Measurements from ENCODE around the gene PLCD3. TPM values are rescaled to one million over a fixed set of nuclear protein-coding genes. Genes with fewer than 3 reads are reported as not detected.

The PLCD3 gene
- total and polyA plus RNA-seq, 10 of the 15 experiments (the other 5 are each of a cell fraction or from before 2014, with no cell fraction given), result 0.02 to 1.6 (median 0.44) TPM

DNA sequence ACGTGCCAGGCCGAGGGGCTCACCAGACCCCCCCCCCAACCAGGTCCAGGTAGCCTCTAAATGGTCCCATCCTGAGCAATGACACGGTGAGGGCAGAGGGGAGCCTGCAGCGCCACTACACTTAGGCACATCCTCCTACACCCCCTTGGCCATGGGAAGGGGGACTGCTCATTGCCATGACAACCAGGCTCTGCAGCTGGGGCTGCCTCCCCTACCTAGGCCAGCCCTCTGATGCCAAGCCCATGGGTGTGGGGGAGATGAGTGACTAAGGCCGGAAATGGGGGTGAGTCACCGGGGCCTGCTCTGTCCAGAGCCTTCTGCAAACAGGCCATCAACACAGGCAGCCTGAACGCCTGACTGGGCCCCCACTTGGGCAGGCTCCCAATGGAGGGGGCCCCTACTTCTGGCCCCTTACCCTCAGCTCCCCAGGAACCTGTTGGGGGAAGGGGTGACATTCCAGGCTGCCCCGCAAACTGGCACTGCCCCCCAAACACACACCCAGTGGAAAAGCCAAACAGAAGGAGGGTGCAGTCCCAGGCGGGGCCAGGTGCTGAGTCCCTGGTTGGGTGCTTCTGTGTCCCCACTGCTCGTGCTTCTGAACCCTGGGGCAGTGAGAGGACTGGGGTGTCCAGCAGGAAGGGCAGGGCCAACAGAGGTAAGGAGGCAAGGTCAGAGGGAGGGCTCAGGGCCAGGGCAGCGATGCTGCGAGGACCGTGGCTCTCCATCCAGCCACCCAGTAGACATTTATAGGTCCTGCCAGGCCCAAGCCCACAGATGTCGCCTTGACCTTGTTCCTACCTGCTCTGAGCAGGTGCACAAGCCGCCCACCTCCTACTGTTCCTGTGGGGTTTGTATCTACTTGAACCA is 8.2 kb downstream of the PLCD3 start (continued):
- TF ChIP-seq CBX5 (IDR thresholded peaks at IDR 0.05; ENCODE audit: low read depth), result no peak
- TF ChIP-seq STAT1 (conservative IDR thresholded peaks at IDR 0.05), result no peak
- TF ChIP-seq SREBF2 (IDR thresholded peaks at IDR 0.05; ENCODE audit: low read length), result no peak
- no peak for TF ChIP-seq SMAD5 (IDR thresholded peaks at IDR 0.05; ENCODE audit: low read depth)
- TF ChIP-seq ZZZ3 (IDR thresholded peaks at IDR 0.05; ENCODE audit: control insufficient read depth, insufficient read length, low read depth), result no peak
- no peak for TF ChIP-seq POLR2AphosphoS5 (IDR thresholded peaks at IDR 0.05; ENCODE audit: low read length)
- TF ChIP-seq FOXM1 (IDR thresholded peaks at IDR 0.05; ENCODE audit: low read depth, low read length), result no peak

DNA sequence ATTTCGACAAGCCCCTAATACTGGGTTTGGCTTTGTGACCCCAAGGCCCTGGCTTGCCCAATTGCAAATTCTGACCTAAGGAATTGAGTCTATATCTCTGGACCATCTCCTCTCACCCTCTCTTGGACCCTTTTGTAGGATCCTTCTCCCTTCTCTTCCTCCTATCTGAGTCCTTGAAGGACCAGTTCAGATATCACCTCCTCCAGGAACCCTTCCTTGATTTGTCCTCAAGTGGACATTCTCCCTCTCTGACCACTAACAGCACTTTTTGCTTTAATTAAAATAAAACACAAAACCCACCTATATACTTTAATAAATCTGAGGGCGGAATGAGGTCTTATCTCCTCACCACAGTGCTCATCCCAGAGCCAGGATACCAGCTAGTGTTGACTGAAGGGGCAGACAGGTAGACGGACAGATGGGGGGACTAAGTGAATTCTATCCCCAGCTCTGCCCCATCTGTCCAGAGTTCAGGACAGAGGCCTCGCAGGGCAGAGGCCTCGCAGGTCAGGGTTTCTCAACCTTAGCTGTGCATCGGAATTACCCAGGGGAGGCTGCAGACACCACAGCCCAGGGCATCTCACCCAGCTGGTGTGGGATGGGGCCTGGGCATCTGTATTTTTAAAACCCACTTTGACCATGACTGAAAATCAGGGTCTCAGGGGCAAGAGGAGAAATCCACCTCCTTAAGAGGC is 9.1 kb downstream of the PLCD3 start:
- in situ Hi-C loops (cut with MboI), result loop anchor here (10.0 kb wide), 1 partner anchor 348 kb away; no protein-coding TSS in a partner anchor

More for the DNA sequence above, 9.1 kb downstream of the PLCD3 start:
- Histone ChIP-seq H3K9me3 (replicated peaks; ENCODE audit: control insufficient read depth, insufficient read depth, low read length) (no peaks in the 10 kb centered on the region), H3K4me2 (ENCODE audit: control insufficient read depth, insufficient read depth) (no peak overlapping the region), H3K4me1 (ENCODE audit: control insufficient read depth, insufficient read depth, low read length) (no peaks in the 10 kb centered on the region), H3K9ac (ENCODE audit: control insufficient read depth, insufficient read depth, low read length) (no peak overlapping the region), H3K27ac (ENCODE audit: control insufficient read depth, insufficient read depth) (no peak overlapping the region), H2AFZ (ENCODE audit: control insufficient read depth, low read depth, low read length) (no peak overlapping the region), H4K20me1 (ENCODE audit: control insufficient read depth, insufficient read depth) (no peaks in the 10 kb centered on the region), H3K79me2 (ENCODE audit: control insufficient read depth, insufficient read depth, low read length) (no peaks in the 10 kb centered on the region), H3K27me3 (replicated peaks in 1 of 2; ENCODE audit: control insufficient read depth in 2 of 2, insufficient read depth in 2 of 2, low read length in 1 of 2) (no peaks in the 10 kb centered on the region), H3K36me3 (ENCODE audit: control insufficient read depth in 2 of 2, insufficient read depth in 2 of 2, low read length in 1 of 2) (no peaks in the 10 kb centered on the region), H3K4me3 (no peak overlapping the region)
- DNase-seq (ENCODE audit: low read depth, low spot score) (no peak), FAIRE-seq (no peak), ATAC-seq (no peak)
- POLR2A ChIA-PET, result interaction anchor here (0.5 to 0.7 kb wide), 2 partner anchors 119 to 203 kb away, joined by 3 read pairs; no protein-coding TSS in a partner anchor
- RAD21 ChIA-PET (ENCODE audit: unreplicated experiment), result interaction anchor here (0.9 kb wide), 1 partner anchor 12 kb away, joined by 3 read pairs; the partner anchor contains the start of gene ACBD4
- no peak for TF ChIP-seq ETV6 (conservative IDR thresholded peaks at IDR 0.05 in 1 of 2, IDR thresholded peaks at IDR 0.05 in 1 of 2; ENCODE audit: borderline replicate concordance in 1 of 2, low read depth in 1 of 2)
- TF ChIP-seq STAT1 (conservative IDR thresholded peaks at IDR 0.05), result no peak
- no peak for TF ChIP-seq GATAD2B (conservative IDR thresholded peaks at IDR 0.05; ENCODE audit: low read depth)
- no peak for TF ChIP-seq GABPA (IDR thresholded peaks at IDR 0.05; ENCODE audit: low read depth)
- TF ChIP-seq SMC3 (IDR thresholded peaks at IDR 0.05; ENCODE audit: borderline replicate concordance, low read length), result no peak
- no peak for TF ChIP-seq ZNF274 (IDR thresholded peaks at IDR 0.05; ENCODE audit: insufficient read depth, insufficient read length)
- no peak for TF ChIP-seq MEF2A (IDR thresholded peaks at IDR 0.05; ENCODE audit: insufficient read depth, low read depth, low read length)
- TF ChIP-seq RELB (IDR thresholded peaks at IDR 0.05; ENCODE audit: low read depth), result no peak
- TF ChIP-seq TCF12 (IDR thresholded peaks at IDR 0.05; ENCODE audit: low read depth, low read length), result no peak
- no peak for TF ChIP-seq ZNF622 (IDR thresholded peaks at IDR 0.05)
- TF ChIP-seq, protein P1, sequence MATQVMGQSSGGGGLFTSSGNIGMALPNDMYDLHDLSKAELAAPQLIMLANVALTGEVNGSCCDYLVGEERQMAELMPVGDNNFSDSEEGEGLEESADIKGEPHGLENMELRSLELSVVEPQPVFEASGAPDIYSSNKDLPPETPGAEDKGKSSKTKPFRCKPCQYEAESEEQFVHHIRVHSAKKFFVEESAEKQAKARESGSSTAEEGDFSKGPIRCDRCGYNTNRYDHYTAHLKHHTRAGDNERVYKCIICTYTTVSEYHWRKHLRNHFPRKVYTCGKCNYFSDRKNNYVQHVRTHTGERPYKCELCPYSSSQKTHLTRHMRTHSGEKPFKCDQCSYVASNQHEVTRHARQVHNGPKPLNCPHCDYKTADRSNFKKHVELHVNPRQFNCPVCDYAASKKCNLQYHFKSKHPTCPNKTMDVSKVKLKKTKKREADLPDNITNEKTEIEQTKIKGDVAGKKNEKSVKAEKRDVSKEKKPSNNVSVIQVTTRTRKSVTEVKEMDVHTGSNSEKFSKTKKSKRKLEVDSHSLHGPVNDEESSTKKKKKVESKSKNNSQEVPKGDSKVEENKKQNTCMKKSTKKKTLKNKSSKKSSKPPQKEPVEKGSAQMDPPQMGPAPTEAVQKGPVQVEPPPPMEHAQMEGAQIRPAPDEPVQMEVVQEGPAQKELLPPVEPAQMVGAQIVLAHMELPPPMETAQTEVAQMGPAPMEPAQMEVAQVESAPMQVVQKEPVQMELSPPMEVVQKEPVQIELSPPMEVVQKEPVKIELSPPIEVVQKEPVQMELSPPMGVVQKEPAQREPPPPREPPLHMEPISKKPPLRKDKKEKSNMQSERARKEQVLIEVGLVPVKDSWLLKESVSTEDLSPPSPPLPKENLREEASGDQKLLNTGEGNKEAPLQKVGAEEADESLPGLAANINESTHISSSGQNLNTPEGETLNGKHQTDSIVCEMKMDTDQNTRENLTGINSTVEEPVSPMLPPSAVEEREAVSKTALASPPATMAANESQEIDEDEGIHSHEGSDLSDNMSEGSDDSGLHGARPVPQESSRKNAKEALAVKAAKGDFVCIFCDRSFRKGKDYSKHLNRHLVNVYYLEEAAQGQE (IDR thresholded peaks at IDR 0.05; ENCODE audit: low read depth, low read length), result no peak
- BruUV-seq (replicated peaks), result no TSS peak
- 26% methylated on average over 6 of the region's 6 CpGs for WGBS (ENCODE audit: insufficient coverage, insufficient replicate concordance, low lambda C conversion rate, missing lambda C conversion rate)
- SMC1A ChIA-PET (ENCODE audit: uncharacterized antibody, unreplicated experiment), result interaction anchor here (0.5 kb wide), 1 partner anchor 154 kb away, joined by 3 read pairs; no protein-coding TSS in a partner anchor
- CTCF ChIA-PET, result interaction anchor here (3.0 kb wide), 1 partner anchor 12 kb away, joined by 11 read pairs; the partner anchor contains the start of gene ACBD4
- intact Hi-C loops (cut with micrococcal nuclease; ENCODE audit: unreplicated experiment), result no loop called here
